ENCODE results near the gene GSTA5.

The GSTA5 gene

GRCh38 chr6:52881996-52882841 lies 41.6 kb upstream of the GSTA5 start:
- ATAC-seq, result peak; percentile 100

GRCh38 chr6:52881662-52881995 lies 41.0 kb upstream of the GSTA5 start:
- ATAC-seq, result peak; percentile 47
- no peak for TF ChIP-seq PATZ1 (CRISPR knock-in tag; IDR thresholded peaks at IDR 0.05; ENCODE audit: borderline replicate concordance)
- TF ChIP-seq ZFP30 (CRISPR knock-in tag; IDR thresholded peaks at IDR 0.05), result no peak
- TF ChIP-seq CSRNP3 (CRISPR knock-in tag; IDR thresholded peaks at IDR 0.05), result no peak
- TF ChIP-seq ZNF565 (CRISPR knock-in tag; conservative IDR thresholded peaks at IDR 0.05; ENCODE audit: low read depth), result no peak
- TF ChIP-seq TSHZ2 (CRISPR knock-in tag; IDR thresholded peaks at IDR 0.05), result no peak
- TF ChIP-seq SNAI2 (CRISPR knock-in tag; IDR thresholded peaks at IDR 0.05), result no peak
- no peak for TF ChIP-seq ZC3H10 (CRISPR knock-in tag; IDR thresholded peaks at IDR 0.05)
- TF ChIP-seq ESRRG (CRISPR knock-in tag; IDR thresholded peaks at IDR 0.05), result no peak
- TF ChIP-seq ISL1 (CRISPR knock-in tag; IDR thresholded peaks at IDR 0.05), result no peak
- TF ChIP-seq ZNF8 (CRISPR knock-in tag; IDR thresholded peaks at IDR 0.05), result no peak
- no peak for TF ChIP-seq TOX (CRISPR knock-in tag; IDR thresholded peaks at IDR 0.05; ENCODE audit: borderline replicate concordance)
- no peak for TF ChIP-seq GLIS3 (CRISPR knock-in tag; IDR thresholded peaks at IDR 0.05)

More at GRCh38 chr6:52881996-52882841, 41.6 kb upstream of the GSTA5 start:
- TF ChIP-seq ZNF70 (CRISPR knock-in tag; IDR thresholded peaks at IDR 0.05) (no peak), ZC3H10 (CRISPR knock-in tag; IDR thresholded peaks at IDR 0.05) (no peak)

- TF ChIP-seq ZNF70 (CRISPR knock-in tag; IDR thresholded peaks at IDR 0.05), result no peak
- no peak for TF ChIP-seq CSRNP3 (CRISPR knock-in tag; IDR thresholded peaks at IDR 0.05)
- no peak for TF ChIP-seq ESRRG (CRISPR knock-in tag; IDR thresholded peaks at IDR 0.05)
- TF ChIP-seq PPARA (CRISPR knock-in tag; IDR thresholded peaks at IDR 0.05; ENCODE audit: borderline replicate concordance), result no peak
- no peak for TF ChIP-seq TCF4 (CRISPR knock-in tag; IDR thresholded peaks at IDR 0.05; ENCODE audit: borderline replicate concordance)
- TF ChIP-seq ZNF565 (CRISPR knock-in tag; conservative IDR thresholded peaks at IDR 0.05; ENCODE audit: low read depth), result no peak
- no peak for TF ChIP-seq PATZ1 (CRISPR knock-in tag; IDR thresholded peaks at IDR 0.05; ENCODE audit: borderline replicate concordance)
- TF ChIP-seq POU6F1 (CRISPR knock-in tag; IDR thresholded peaks at IDR 0.05; ENCODE audit: borderline replicate concordance, low read depth), result no peak
- no peak for TF ChIP-seq ZFP30 (CRISPR knock-in tag; IDR thresholded peaks at IDR 0.05)
- TF ChIP-seq ZNF8 (CRISPR knock-in tag; IDR thresholded peaks at IDR 0.05), result no peak
- no peak for TF ChIP-seq ZFP3 (CRISPR knock-in tag; IDR thresholded peaks at IDR 0.05)
- TF ChIP-seq ARNTL (CRISPR knock-in tag; IDR thresholded peaks at IDR 0.05; ENCODE audit: borderline replicate concordance, low read depth), result no peak
- TF ChIP-seq ZC3H10 (CRISPR knock-in tag; IDR thresholded peaks at IDR 0.05), result no peak
- TF ChIP-seq BACH2 (CRISPR knock-in tag; IDR thresholded peaks at IDR 0.05; ENCODE audit: borderline replicate concordance), result no peak
- TF ChIP-seq CREB5 (CRISPR knock-in tag; IDR thresholded peaks at IDR 0.05; ENCODE audit: low read depth), result no peak
- TF ChIP-seq TOX (CRISPR knock-in tag; IDR thresholded peaks at IDR 0.05; ENCODE audit: borderline replicate concordance), result no peak
- TF ChIP-seq ISL1 (CRISPR knock-in tag; IDR thresholded peaks at IDR 0.05), result no peak
- TF ChIP-seq RARB (CRISPR knock-in tag; IDR thresholded peaks at IDR 0.05), result no peak
- ATAC-seq, result no peak
Observed at GRCh38 chr6:52877786-52878185, 37.2 kb upstream of the GSTA5 start.

Measured in SK-N-SH treated with all-trans-retinoic acid at 6 μM for 48 hours (cell line).